Esophagus squamous epithelium (tissue), 5 donors: ENCODE results near the gene BNC1. TPM values are rescaled to one million over a fixed set of nuclear protein-coding genes. Genes with fewer than 3 reads are reported as not detected.

ENCODE experiments used
- DNase-seq: peaks from one replicate; lab custom pipeline; 2025; lab: John Stamatoyannopoulos, UW
- H3K27ac ChIP-seq, 4 donors: fragments of 200-600 bp; sonication (generic); one replicate each; pipeline ENCODE4 v1.5.1; 2016 to 2019; ENCODE audit warnings: mild to moderate bottlenecking in 1 of 4
- H3K27me3 ChIP-seq, 4 donors: fragments of 200-600 bp; sonication (generic); 1 replicate in 3 of 4; 2 replicates in 1 of 4; pipeline versions ENCODE4 v1.5.1 to v1.6.0; 2017 to 2021; ENCODE audit warnings: antibody characterized with exemption in 1 of 4
- H3K36me3 ChIP-seq, 3 donors: fragments of 200-600 bp; sonication (generic); one replicate each; pipeline ENCODE4 v1.5.1; 2016 to 2019
- H3K4me1 ChIP-seq, 3 donors: fragments of 200-600 bp; sonication (generic); one replicate each; pipeline ENCODE4 v1.5.1; 2017 to 2019
- H3K4me3 ChIP-seq, 4 donors: fragments of 200-600 bp; sonication (generic); 1 replicate in 3 of 4; 2 replicates in 1 of 4; pipeline ENCODE4 v1.5.1; 2016 to 2019; ENCODE audit warnings: mild to moderate bottlenecking in 2 of 4, moderate library complexity in 1 of 4
- H3K9me3 ChIP-seq, 3 donors: fragments of 200-600 bp; sonication (generic); one replicate each; pipeline ENCODE4 v1.5.1; 2016 to 2019
- CTCF ChIP-seq, 6 experiments: fragments of 450-650 bp in 4 of 6; fragments of 200-600 bp in 2 of 6; sonication (generic) in 2 of 6; IDR thresholded peaks; one replicate each; pipeline ENCODE4 v1.5.1; 2016 to 2019; ENCODE audit warnings: antibody characterized with exemption in 6 of 6, mild to moderate bottlenecking in 4 of 6, moderate library complexity in 4 of 6
- POLR2A ChIP-seq, 4 donors: fragments of 450-650 bp; IDR thresholded peaks; one replicate each; pipeline ENCODE4 v1.6.1; 2017; ENCODE audit warnings: antibody characterized with exemption in 4 of 4, mild to moderate bottlenecking in 4 of 4, moderate library complexity in 3 of 4
- WGBS, 2 donors: methylation state at CpG; one replicate each; pipeline ENCODE4 v1.1.5; 2018; 5-methylcytosine and 5-hydroxymethylcytosine counted together
- intact Hi-C: fragments of 100-400 bp; cut with DNase I; formaldehyde crosslinking; loops from one replicate; pipeline ENCODE4 v1.15.0; 2022
- total RNA-seq, 4 donors: library from RNA; depleted of rRNA; stranded (reverse); fragments of >200 nt; gene quantifications; one replicate each; pipeline ENCODE4 v1.1.0, GENCODE V29; 2016
- donor health status: DM: yes; HTN: yes; CAD: no.

BNC1 gene
- 10 to 100 TPM; 21.2 to 38.3 (median 26.7) TPM for total RNA-seq

- Histone ChIP-seq H3K27ac (peak within 1 kb of the TSS; percentile 83 to 91 (median 88)), H3K36me3 (no peaks in the 10 kb centered on the region), H3K9me3 (no peaks in the 10 kb centered on the region), H3K4me1 (peaks cover 9 to 81% (median 17%) of the 10 kb centered on the region in 3 donors), H3K27me3 (peaks cover 0 to 64% (median 0%) of the 10 kb centered on the region in 4 donors), H3K4me3 (peak within 1 kb of the TSS; percentile 67 to 80 (median 72))
- DNase-seq = no peak
- WGBS, 2 donors = 0 to 16% methylated on average over 1 to 10 of the region's 93 CpGs
- intact Hi-C loops = no loop called here
- TF ChIP-seq POLR2A (IDR thresholded peaks at IDR 0.05) = no peak
- TF ChIP-seq CTCF (IDR thresholded peaks at IDR 0.05) = no peak
Measured at GRCh38 chr15:83284559-83285283, at the start of gene BNC1. Gene BNC1 (minus strand): TSS chr15:83284664. CDS start chr15:83284628, 36 bp downstream.

GRCh38 chr15:83327041-83327440 lies 42.6 kb upstream of the BNC1 start:
- WGBS, 2 donors = 61 to 68% methylated on average over 3 to 4 of the region's 4 CpGs

GRCh38 chr15:83324799-83325198 lies 40.3 kb upstream of the BNC1 start:
- TF ChIP-seq CTCF (IDR thresholded peaks at IDR 0.05) (no peak), POLR2A (IDR thresholded peaks at IDR 0.05) (no peak)
- Histone ChIP-seq H3K9me3 (no peaks in the 10 kb centered on the region), H3K27ac (no peak overlapping the region), H3K27me3 (no peaks in the 10 kb centered on the region), H3K4me1 (peaks cover 0 to 37% (median 20%) of the 10 kb centered on the region in 3 donors), H3K4me3 (no peak overlapping the region), H3K36me3 (no peaks in the 10 kb centered on the region)
- 73 to 76% methylated on average over 2 of the region's 2 CpGs for WGBS, 2 donors
- no peak for DNase-seq
- intact Hi-C loops = no loop called here

More at GRCh38 chr15:83327041-83327440, 42.6 kb upstream of the BNC1 start:
- Histone ChIP-seq H3K27ac (no peak overlapping the region), H3K36me3 (no peaks in the 10 kb centered on the region), H3K4me3 (no peak overlapping the region), H3K27me3 (no peaks in the 10 kb centered on the region), H3K9me3 (no peaks in the 10 kb centered on the region), H3K4me1 (peaks cover 0 to 27% (median 11%) of the 10 kb centered on the region in 3 donors)
- no peak for TF ChIP-seq POLR2A (IDR thresholded peaks at IDR 0.05)
- no peak for TF ChIP-seq CTCF (IDR thresholded peaks at IDR 0.05)
- intact Hi-C loops = no loop called here
- DNase-seq = no peak

GRCh38 chr15:83323296-83323711 lies 38.8 kb upstream of the BNC1 start:
- peaks cover 0 to 37% (median 20%) of the 10 kb centered on the region in 3 donors for H3K4me1 ChIP-seq
- intact Hi-C loops = no loop called here
- no peaks in the 10 kb centered on the region for H3K36me3 ChIP-seq
- peaks cover 0 to 7% (median 0%) of the 10 kb centered on the region in 4 donors for H3K27me3 ChIP-seq
- H3K4me3 ChIP-seq = no peak overlapping the region
- 37 to 70% methylated on average over 3 to 9 of the region's 9 CpGs for WGBS, 2 donors
- TF ChIP-seq CTCF (IDR thresholded peaks at IDR 0.05) = no peak
- no peak for TF ChIP-seq POLR2A (IDR thresholded peaks at IDR 0.05)
- no peak for DNase-seq
- no peaks in the 10 kb centered on the region for H3K9me3 ChIP-seq
- H3K27ac ChIP-seq = peak overlapping the region in 3 of 4 donors; percentile 15 to 54 (median 28)

- no peak for TF ChIP-seq CTCF (IDR thresholded peaks at IDR 0.05)
- intact Hi-C loops = no loop called here
- WGBS, 2 donors = 78 to 87% methylated on average over 3 of the region's 3 CpGs
- Histone ChIP-seq H3K4me1 (peaks cover 0 to 37% (median 20%) of the 10 kb centered on the region in 3 donors), H3K27ac (peak overlapping the region; percentile 5 to 64 (median 57)), H3K36me3 (no peaks in the 10 kb centered on the region), H3K9me3 (no peaks in the 10 kb centered on the region), H3K4me3 (no peak overlapping the region), H3K27me3 (peaks cover 0 to 7% (median 0%) of the 10 kb centered on the region in 4 donors)
- no peak for DNase-seq
Measured at GRCh38 chr15:83322691-83323090, 38.2 kb upstream of the BNC1 start.
